ENCODE results near the gene PCDHGC5. TPM values are rescaled to one million over a fixed set of nuclear protein-coding genes. Genes with fewer than 3 reads are reported as not detected.

Gene PCDHGC5
- total RNA-seq, 2 experiments from 2014 or later: not detected

DNA sequence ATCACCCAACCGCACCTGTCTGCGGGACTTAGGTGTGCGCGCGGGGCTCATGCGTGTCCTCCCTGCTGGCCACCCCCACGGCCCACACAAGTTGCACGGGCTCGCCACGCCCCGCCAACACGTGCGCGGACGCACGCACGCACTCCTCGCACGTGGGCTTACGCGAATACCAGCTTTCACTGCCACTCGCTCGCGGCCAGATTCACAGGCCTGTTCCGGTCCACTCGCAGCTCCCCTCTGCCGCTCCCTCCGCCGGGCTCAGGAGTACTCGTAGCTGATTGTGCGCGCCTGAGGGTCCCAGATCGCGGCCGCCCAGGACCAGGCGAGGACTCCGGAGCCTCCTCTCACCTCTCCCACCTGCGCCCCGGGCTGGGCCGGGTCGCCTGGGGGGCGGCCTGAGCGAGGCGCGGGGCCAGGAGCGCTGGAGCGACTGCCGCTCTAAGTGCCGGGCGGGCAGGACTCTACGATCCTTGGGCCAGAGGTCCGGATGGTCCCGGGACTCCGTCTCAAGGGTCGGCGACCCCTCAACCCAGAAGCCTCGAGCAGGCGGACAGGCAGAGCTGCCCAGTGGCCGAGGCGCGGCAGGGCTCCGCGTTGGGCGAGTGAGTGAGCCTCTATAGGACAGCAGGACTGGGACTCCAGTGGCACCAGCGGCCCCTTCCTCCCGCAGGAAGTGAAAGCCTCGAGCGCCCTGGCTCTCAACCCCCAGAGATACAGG, 3.4 kb downstream of the PCDHGC5 start:
- peak; percentile 20 for DNase-seq
- intact Hi-C loops (cut with micrococcal nuclease): loop anchor here (1.0 kb wide), 1 partner anchor 20 kb away; no protein-coding TSS in a partner anchor
- CTCF ChIA-PET: interaction anchor here (0.9 to 4.1 kb wide), 4 partner anchors 19 to 72 kb away, joined by 3 to 24 read pairs (median 4); no protein-coding TSS in a partner anchor
- peaks cover 5% of the 10 kb centered on the region for H3K4me1 Mint-ChIP-seq (ENCODE audit: low read depth)
- H3K4me3 Mint-ChIP-seq: peak overlapping the region; percentile 59
- no peaks in the 10 kb centered on the region for H3K9me3 Mint-ChIP-seq
- no peaks in the 10 kb centered on the region for H3K36me3 Mint-ChIP-seq (ENCODE audit: low read depth)
- peaks cover 67% of the 10 kb centered on the region for H3K27me3 Mint-ChIP-seq (ENCODE audit: low read depth)
- H3K27ac Mint-ChIP-seq: no peak overlapping the region

- CTCF ChIA-PET: interaction anchor here (1.0 to 4.1 kb wide), 6 partner anchors 14 to 124 kb away, joined by 3 to 24 read pairs (median 3); partner anchors contain the start of gene PCDHGB3
- no peak overlapping the region for H3K4me3 Mint-ChIP-seq
Measured at GRCh38 chr5:141493500-141494422, 4.9 kb downstream of the PCDHGC5 start.

DNA sequence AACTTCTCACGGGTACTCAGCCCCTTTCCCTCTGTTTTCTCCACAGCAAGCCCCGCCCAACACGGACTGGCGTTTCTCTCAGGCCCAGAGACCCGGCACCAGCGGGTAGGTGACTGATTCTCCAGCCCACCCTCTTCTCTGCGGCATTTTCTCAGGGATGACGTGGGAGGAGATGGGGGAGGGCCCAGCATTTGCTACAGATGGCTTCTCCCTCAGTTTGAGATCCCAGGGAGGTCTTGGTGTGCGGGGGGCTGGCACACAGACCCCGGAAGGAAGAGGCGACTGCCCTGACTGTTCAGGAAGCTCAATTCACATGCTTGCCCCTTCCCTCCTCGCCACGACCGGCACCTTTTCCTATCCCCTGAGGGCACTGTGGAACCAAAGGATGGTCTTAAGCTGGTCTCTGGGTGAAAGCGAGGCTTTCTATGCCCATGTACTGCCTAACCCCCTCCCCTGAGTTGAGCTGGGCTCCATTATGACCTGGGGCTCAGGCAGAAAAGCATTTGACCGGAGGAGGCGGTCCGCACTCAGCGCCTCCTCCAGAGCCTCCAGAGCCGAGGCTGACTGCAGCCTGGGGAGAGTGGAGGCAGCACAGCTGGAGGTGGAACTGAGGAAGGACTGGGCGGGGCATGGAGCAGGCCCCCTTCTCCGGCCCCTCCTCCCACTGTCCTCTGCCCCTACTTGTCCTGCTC, 6.0 kb downstream of the PCDHGC5 start:
- CTCF ChIA-PET: interaction anchor here (1.1 to 4.1 kb wide), 3 partner anchors 17 to 84 kb away, joined by 3 to 24 read pairs (median 3); no protein-coding TSS in a partner anchor
- peaks cover 5% of the 10 kb centered on the region for H3K4me1 Mint-ChIP-seq (ENCODE audit: low read depth)
- intact Hi-C loops (cut with micrococcal nuclease): no loop called here
- no peaks in the 10 kb centered on the region for H3K36me3 Mint-ChIP-seq (ENCODE audit: low read depth)
- H3K4me3 Mint-ChIP-seq: no peak overlapping the region
- H3K27me3 Mint-ChIP-seq (ENCODE audit: low read depth): peaks cover 54% of the 10 kb centered on the region
- H3K9me3 Mint-ChIP-seq: no peaks in the 10 kb centered on the region
- H3K27ac Mint-ChIP-seq: no peak overlapping the region
- DNase-seq: no peak

More at GRCh38 chr5:141493500-141494422, 4.9 kb downstream of the PCDHGC5 start:
- Mint-ChIP-seq H3K27ac (no peak overlapping the region), H3K27me3 (ENCODE audit: low read depth) (peaks cover 60% of the 10 kb centered on the region), H3K36me3 (ENCODE audit: low read depth) (no peaks in the 10 kb centered on the region), H3K4me1 (ENCODE audit: low read depth) (peaks cover 5% of the 10 kb centered on the region), H3K9me3 (no peaks in the 10 kb centered on the region)
- no peak for DNase-seq
- intact Hi-C loops (cut with micrococcal nuclease): no loop called here

DNA sequence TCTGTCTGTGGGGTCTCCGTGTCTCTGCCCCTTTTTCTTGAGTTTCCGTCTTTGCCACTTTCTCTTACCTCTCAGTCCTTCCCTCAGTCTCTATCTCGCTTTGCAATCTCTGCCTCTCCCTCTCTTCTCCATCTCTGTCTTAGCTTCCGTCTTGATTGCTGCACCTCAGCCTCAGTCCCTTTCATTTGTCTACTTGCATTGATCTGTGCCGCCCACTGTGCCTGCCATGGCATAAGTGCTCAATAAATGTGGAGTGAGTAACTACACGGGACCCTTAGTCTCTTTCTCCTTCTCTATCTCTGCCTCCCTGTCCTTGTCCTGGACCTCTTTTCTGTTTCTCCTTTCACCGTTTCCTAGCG, 6.6 kb downstream of the PCDHGC5 start:
- no peak overlapping the region for H3K4me3 Mint-ChIP-seq
- peaks cover 51% of the 10 kb centered on the region for H3K27me3 Mint-ChIP-seq (ENCODE audit: low read depth)
- CTCF ChIA-PET: interaction anchor here (4.1 kb wide), 1 partner anchor 16 kb away, joined by 24 read pairs; no protein-coding TSS in a partner anchor
- H3K36me3 Mint-ChIP-seq (ENCODE audit: low read depth): no peaks in the 10 kb centered on the region
- intact Hi-C loops (cut with micrococcal nuclease): no loop called here
- H3K4me1 Mint-ChIP-seq (ENCODE audit: low read depth): peaks cover 5% of the 10 kb centered on the region
- no peak for DNase-seq
- no peaks in the 10 kb centered on the region for H3K9me3 Mint-ChIP-seq
- H3K27ac Mint-ChIP-seq: no peak overlapping the region

GRCh38 chr5:141496038-141496437, 7.2 kb downstream of the PCDHGC5 start:
- no peak overlapping the region for H3K4me3 Mint-ChIP-seq
- DNase-seq: no peak
- H3K36me3 Mint-ChIP-seq (ENCODE audit: low read depth): no peaks in the 10 kb centered on the region
- peaks cover 5% of the 10 kb centered on the region for H3K4me1 Mint-ChIP-seq (ENCODE audit: low read depth)
- intact Hi-C loops (cut with micrococcal nuclease): no loop called here
- CTCF ChIA-PET: no interaction called here
- no peak overlapping the region for H3K27ac Mint-ChIP-seq
- H3K27me3 Mint-ChIP-seq (ENCODE audit: low read depth): peaks cover 46% of the 10 kb centered on the region
- H3K9me3 Mint-ChIP-seq: no peaks in the 10 kb centered on the region

GRCh38 chr5:141501761-141502160, 12.9 kb downstream of the PCDHGC5 start:
- DNase-seq: no peak
- no peak overlapping the region for H3K4me3 Mint-ChIP-seq
- intact Hi-C loops (cut with micrococcal nuclease): no loop called here
- H3K4me1 Mint-ChIP-seq (ENCODE audit: low read depth): no peaks in the 10 kb centered on the region
- CTCF ChIA-PET: interaction anchor here (0.7 kb wide), 1 partner anchor 28 kb away, joined by 4 read pairs; no protein-coding TSS in a partner anchor
- H3K9me3 Mint-ChIP-seq: no peaks in the 10 kb centered on the region
- no peak overlapping the region for H3K27ac Mint-ChIP-seq
- H3K27me3 Mint-ChIP-seq (ENCODE audit: low read depth): peaks cover 11% of the 10 kb centered on the region
- no peaks in the 10 kb centered on the region for H3K36me3 Mint-ChIP-seq (ENCODE audit: low read depth)

DNA sequence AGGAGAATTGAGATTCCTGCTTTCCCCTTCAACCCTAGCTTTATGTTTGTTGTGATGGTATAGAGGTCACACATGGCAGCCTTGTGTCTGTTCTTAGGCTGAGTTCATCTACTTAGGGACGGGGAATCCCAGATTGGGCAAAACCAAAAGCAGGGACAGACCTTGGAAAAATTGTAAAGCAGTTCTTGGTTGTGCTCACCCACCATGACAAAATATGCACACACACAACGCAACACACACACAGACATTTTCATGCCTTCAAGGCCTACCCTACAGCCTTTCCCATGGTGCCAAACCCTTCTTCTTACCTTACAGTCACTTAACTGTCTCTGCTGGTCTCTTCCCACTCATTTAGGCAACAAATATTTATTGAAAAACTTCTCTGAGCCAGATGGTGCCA, 14.8 kb downstream of the PCDHGC5 start:
- no peaks in the 10 kb centered on the region for H3K4me1 Mint-ChIP-seq (ENCODE audit: low read depth)
- DNase-seq: no peak
- H3K9me3 Mint-ChIP-seq: no peaks in the 10 kb centered on the region
- H3K27me3 Mint-ChIP-seq (ENCODE audit: low read depth): peaks cover 5% of the 10 kb centered on the region
- H3K36me3 Mint-ChIP-seq (ENCODE audit: low read depth): no peaks in the 10 kb centered on the region
- H3K4me3 Mint-ChIP-seq: no peak overlapping the region
- no peak overlapping the region for H3K27ac Mint-ChIP-seq
- CTCF ChIA-PET: no interaction called here
- intact Hi-C loops (cut with micrococcal nuclease): no loop called here

- Mint-ChIP-seq H3K36me3 (ENCODE audit: low read depth) (no peaks in the 10 kb centered on the region), H3K27me3 (ENCODE audit: low read depth) (peaks cover 2% of the 10 kb centered on the region), H3K4me1 (ENCODE audit: low read depth) (peaks cover 3% of the 10 kb centered on the region), H3K9me3 (no peaks in the 10 kb centered on the region), H3K4me3 (no peak overlapping the region), H3K27ac (no peak overlapping the region)
- no peak for DNase-seq
- intact Hi-C loops (cut with micrococcal nuclease): no loop called here
- CTCF ChIA-PET: no interaction called here
Measured at GRCh38 chr5:141504216-141504615, 15.3 kb downstream of the PCDHGC5 start.

DNA sequence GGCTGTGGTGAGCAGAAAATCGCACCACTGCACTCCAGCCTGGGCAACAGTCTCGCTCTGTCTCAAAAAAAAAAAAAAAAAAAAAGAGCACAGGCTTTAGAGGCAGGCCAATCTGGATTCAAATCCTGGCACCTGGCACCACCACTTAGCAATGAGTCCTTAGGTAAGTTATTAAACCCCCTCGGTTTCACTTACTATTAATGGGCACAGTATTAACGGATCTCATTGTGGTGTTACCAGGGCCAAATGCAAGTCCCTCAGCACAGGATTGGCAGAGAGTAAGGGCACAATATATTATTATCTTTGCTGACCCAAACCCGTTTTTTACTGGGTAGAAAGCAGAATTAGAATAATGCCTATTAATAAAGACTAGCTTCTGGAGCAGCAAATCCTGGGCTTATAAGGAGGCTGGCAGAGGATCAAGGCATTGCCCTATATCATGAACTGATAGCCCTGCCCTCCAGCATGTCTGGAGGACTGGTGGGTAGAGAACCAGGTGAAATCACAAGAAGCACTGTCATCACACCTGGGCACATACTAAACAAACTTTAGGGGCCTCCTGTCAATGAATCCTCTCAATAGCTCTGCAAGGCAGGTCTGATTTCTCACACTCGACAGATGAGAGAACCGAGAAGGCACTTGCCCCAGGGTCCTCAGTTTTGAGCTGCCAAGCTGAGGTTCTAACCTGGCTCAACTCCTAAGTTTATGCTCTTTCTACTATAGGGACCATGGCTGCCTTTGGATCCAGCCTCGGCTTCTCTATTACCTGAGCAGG, 17.7 kb downstream of the PCDHGC5 start:
- H3K27me3 Mint-ChIP-seq (ENCODE audit: low read depth): no peaks in the 10 kb centered on the region
- no peak overlapping the region for H3K27ac Mint-ChIP-seq
- peaks cover 3% of the 10 kb centered on the region for H3K4me1 Mint-ChIP-seq (ENCODE audit: low read depth)
- H3K9me3 Mint-ChIP-seq: no peaks in the 10 kb centered on the region
- H3K4me3 Mint-ChIP-seq: no peak overlapping the region
- DNase-seq: no peak
- intact Hi-C loops (cut with micrococcal nuclease): no loop called here
- CTCF ChIA-PET: interaction anchor here (0.5 to 1.9 kb wide), 6 partner anchors 10 to 187 kb away, joined by 3 to 7 read pairs (median 4); partner anchors contain the start of genes PCDHGA10 and TAF7
- no peaks in the 10 kb centered on the region for H3K36me3 Mint-ChIP-seq (ENCODE audit: low read depth)

DNA sequence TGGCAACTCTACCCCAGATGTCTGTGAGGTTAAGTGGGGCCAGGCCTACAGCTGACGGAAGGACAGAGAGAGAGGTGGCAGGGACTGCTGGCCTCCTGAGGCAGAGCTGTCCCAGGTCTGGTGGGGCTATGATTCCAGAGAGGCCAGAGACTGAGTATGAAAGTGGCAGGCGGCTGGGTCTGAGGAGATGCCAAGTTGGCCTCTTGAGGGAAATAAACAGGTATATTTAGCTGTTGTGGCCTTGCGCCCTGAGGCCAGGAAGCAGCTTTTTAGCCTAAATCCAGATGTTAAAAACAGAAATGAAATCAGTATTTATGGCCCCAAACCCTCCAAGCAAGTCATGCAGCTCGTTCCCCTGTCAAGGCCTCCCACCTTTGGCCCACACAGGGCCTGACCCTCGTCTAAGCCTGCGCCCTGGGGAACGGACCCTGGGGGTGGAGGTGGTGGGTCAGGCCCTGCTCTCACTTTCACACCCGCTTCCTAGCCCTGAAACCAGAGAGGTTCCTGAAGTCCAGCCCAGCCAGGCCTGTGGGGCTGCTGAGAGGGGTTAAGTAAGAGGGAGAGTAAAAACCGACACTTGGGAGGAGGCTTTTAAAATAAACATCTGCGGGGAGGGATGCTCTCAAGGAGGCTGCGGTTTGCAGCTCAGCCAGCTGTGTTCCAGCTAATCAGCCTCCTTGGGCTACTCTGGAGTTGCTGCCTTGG, 18.7 kb downstream of the PCDHGC5 start:
- CTCF ChIA-PET: interaction anchor here (0.5 to 1.9 kb wide), 10 partner anchors 11 to 188 kb away, joined by 3 to 7 read pairs (median 4); partner anchors contain the start of genes HDAC3, PCDHGA10, PCDHGA12 and RELL2
- no peak overlapping the region for H3K27ac Mint-ChIP-seq
- peaks cover 5% of the 10 kb centered on the region for H3K4me1 Mint-ChIP-seq (ENCODE audit: low read depth)
- intact Hi-C loops (cut with micrococcal nuclease): no loop called here
- H3K4me3 Mint-ChIP-seq: no peak overlapping the region
- H3K27me3 Mint-ChIP-seq (ENCODE audit: low read depth): no peaks in the 10 kb centered on the region
- no peak for DNase-seq
- no peaks in the 10 kb centered on the region for H3K36me3 Mint-ChIP-seq (ENCODE audit: low read depth)
- H3K9me3 Mint-ChIP-seq: no peaks in the 10 kb centered on the region

DNA sequence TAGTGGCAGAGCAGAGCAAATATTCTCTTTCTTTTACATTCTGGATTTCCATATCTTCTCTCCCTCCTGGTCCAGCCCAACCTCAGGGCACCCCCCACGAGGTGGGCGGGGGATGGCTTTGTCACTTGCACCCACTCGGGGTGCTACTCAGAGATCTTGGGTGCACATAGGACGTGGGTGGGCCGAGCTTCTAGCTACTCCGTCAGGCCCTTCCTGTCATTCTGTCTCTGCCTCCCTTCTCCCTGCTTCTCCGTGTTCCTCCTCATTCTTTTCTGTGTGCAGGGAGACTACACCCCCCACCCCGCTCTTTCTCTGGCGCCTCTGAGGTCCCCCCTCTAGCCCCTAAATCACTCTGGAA, 19.5 kb downstream of the PCDHGC5 start:
- peaks cover 13% of the 10 kb centered on the region for H3K4me1 Mint-ChIP-seq (ENCODE audit: low read depth)
- H3K27ac Mint-ChIP-seq: no peak overlapping the region
- H3K27me3 Mint-ChIP-seq (ENCODE audit: low read depth): no peaks in the 10 kb centered on the region
- no peak for DNase-seq
- H3K4me3 Mint-ChIP-seq: no peak overlapping the region
- no peaks in the 10 kb centered on the region for H3K9me3 Mint-ChIP-seq
- CTCF ChIA-PET: interaction anchor here (0.6 to 1.9 kb wide), 6 partner anchors 14 to 128 kb away, joined by 3 to 6 read pairs (median 3); partner anchors contain the start of genes HDAC3, PCDHGA12, PCDHGC5 and RELL2
- intact Hi-C loops (cut with micrococcal nuclease): no loop called here
- no peaks in the 10 kb centered on the region for H3K36me3 Mint-ChIP-seq (ENCODE audit: low read depth)
